IMR-90 (cell line): ENCODE results near the gene PRPF40A. TPM values are rescaled to one million over a fixed set of nuclear protein-coding genes. Genes with fewer than 3 reads are reported as not detected.

ENCODE experiments used
- ATAC-seq: fragments of 200-7000 bp; cut with Tn5 transposase; 2 replicates; pipeline ENCODE4 v1.9.1; 2020; ENCODE audit warnings: low read depth, mild to moderate bottlenecking, moderate library complexity
- BruUV-seq: library from RNA; stranded (reverse); fragments of 400-500 nt; replicated peaks from 2 replicates; lab custom pipeline; 2021; lab: Mats Ljungman, UMichigan
- CTCF ChIA-PET: fragments of 300-600 bp; formaldehyde crosslinking; extraction: SDS; loops from one replicate; lab custom pipeline; 2021; ENCODE audit warnings: antibody characterized with exemption; lab: Yijun Ruan, JAX
- POLR2A ChIA-PET: fragments of 300-600 bp; sonication (Branson Sonifier 250); formaldehyde crosslinking; loops from one replicate; lab custom pipeline; 2022; ENCODE audit warnings: antibody characterized with exemption; ENCODE audit not compliant: unreplicated experiment; lab: Charles Lee
- DNase-seq: peaks from one replicate; pipeline ENCODE4 v3.0.0; 2013
- H2AFZ ChIP-seq: replicated peaks from 2 replicates; pipeline ENCODE3; 2013; ENCODE audit warnings: low read length, mild to moderate bottlenecking; ENCODE audit not compliant: poor library complexity
- H2AK5ac ChIP-seq: 2 replicates; pipeline ENCODE4 v1.6.1; 2013; ENCODE audit warnings: low read depth, low read length, inconsistent platforms
- H2AK9ac ChIP-seq: replicated peaks from 2 replicates; pipeline ENCODE3; 2013; ENCODE audit warnings: mild to moderate bottlenecking, low read depth, low read length, moderate library complexity; ENCODE audit not compliant: poor library complexity
- H2BK120ac ChIP-seq: 2 replicates; pipeline ENCODE4 v1.6.1; 2013; ENCODE audit warnings: low read depth, low read length, inconsistent platforms
- H2BK15ac ChIP-seq: 3 replicates; pipeline ENCODE4 v1.6.1; 2013; ENCODE audit warnings: low read depth, low read length, inconsistent platforms
- H2BK20ac ChIP-seq: 2 replicates; pipeline ENCODE4 v1.6.1; 2013; ENCODE audit warnings: low read depth, mild to moderate bottlenecking, inconsistent platforms, low read length, moderate library complexity
- H2BK5ac ChIP-seq: 2 replicates; pipeline ENCODE4 v1.6.1; 2013; ENCODE audit warnings: mild to moderate bottlenecking, low read depth, low read length, inconsistent platforms; ENCODE audit not compliant: poor library complexity, severe bottlenecking
- H3K14ac ChIP-seq: replicated peaks from 2 replicates; pipeline ENCODE4 v1.6.1; 2013; ENCODE audit warnings: low read depth, low read length, inconsistent platforms
- H3K18ac ChIP-seq: 2 replicates; pipeline ENCODE4 v1.6.1; 2013; ENCODE audit warnings: low read depth, low read length, control low read depth
- H3K23ac ChIP-seq: 2 replicates; pipeline ENCODE4 v1.6.1; 2013; ENCODE audit warnings: low read depth, low read length, inconsistent platforms
- H3K27ac ChIP-seq: 2 replicates; pipeline ENCODE4 v1.5.1; 2013; ENCODE audit warnings: mild to moderate bottlenecking, control low read depth, low read length; ENCODE audit not compliant: insufficient read depth
- H3K27me3 ChIP-seq: 2 replicates; pipeline ENCODE4 v1.6.1; 2013; ENCODE audit warnings: low read length; ENCODE audit not compliant: control insufficient read depth, insufficient read depth
- H3K36me3 ChIP-seq: 2 replicates; pipeline ENCODE4 v1.6.1; 2013; ENCODE audit warnings: low read length, mixed read lengths; ENCODE audit not compliant: control insufficient read depth, insufficient read depth
- H3K4ac ChIP-seq: 2 replicates; pipeline ENCODE4 v1.6.1; 2013; ENCODE audit warnings: low read depth, low read length, inconsistent platforms
- H3K4me1 ChIP-seq: 2 replicates; pipeline ENCODE4 v1.6.1; 2013; ENCODE audit warnings: low read length, mixed read lengths; ENCODE audit not compliant: control insufficient read depth, insufficient read depth
- H3K4me2 ChIP-seq: 2 replicates; pipeline ENCODE4 v1.6.1; 2013; ENCODE audit warnings: low read depth, mild to moderate bottlenecking, control low read depth, low read length, moderate library complexity
- H3K4me3 ChIP-seq: 2 replicates; pipeline ENCODE4 v1.5.1; 2013; ENCODE audit warnings: low read depth, mild to moderate bottlenecking, control low read depth, low read length, moderate library complexity; ENCODE audit not compliant: insufficient read depth
- H3K56ac ChIP-seq: 2 replicates; pipeline ENCODE4 v1.6.1; 2013; ENCODE audit warnings: low read length, inconsistent platforms; ENCODE audit not compliant: insufficient read depth; ENCODE audit errors: extremely low read depth
- H3K79me1 ChIP-seq, 2 experiments: 2 replicates each; pipeline ENCODE4 v1.6.1; 2013; ENCODE audit warnings: low read length in 2 of 2, inconsistent platforms in 1 of 2, low read depth in 1 of 2
- H3K9ac ChIP-seq: 2 replicates; pipeline ENCODE4 v1.6.1; 2013; ENCODE audit warnings: low read depth, low read length, control low read depth
- H3K9me1 ChIP-seq: 2 replicates; pipeline ENCODE4 v1.6.1; 2013; ENCODE audit warnings: low read length, inconsistent platforms; ENCODE audit not compliant: insufficient read depth
- H3K9me3 ChIP-seq: 2 replicates; pipeline ENCODE4 v1.6.1; 2013; ENCODE audit warnings: low read length; ENCODE audit not compliant: control insufficient read depth, insufficient read depth
- H4K20me1 ChIP-seq: 2 replicates; pipeline ENCODE4 v1.6.1; 2013; ENCODE audit warnings: low read length, inconsistent platforms; ENCODE audit not compliant: insufficient read depth
- H4K5ac ChIP-seq: 2 replicates; pipeline ENCODE4 v1.6.1; 2013; ENCODE audit warnings: mild to moderate bottlenecking, low read depth, low read length, control low read depth
- H4K8ac ChIP-seq, 2 experiments: 2 replicates each; pipeline ENCODE4 v1.6.1; 2013; ENCODE audit warnings: low read depth in 2 of 2, low read length in 2 of 2, control low read depth in 1 of 2, inconsistent platforms in 1 of 2
- H4K91ac ChIP-seq: 2 replicates; pipeline ENCODE4 v1.6.1; 2013; ENCODE audit warnings: low read depth, low read length, inconsistent platforms; ENCODE audit not compliant: insufficient read depth
- CEBPB ChIP-seq: IDR thresholded peaks from 2 replicates; pipeline ENCODE4 v1.6.1; 2012; ENCODE audit warnings: low read depth, low read length, improper control_type of control experiment
- CHD1 ChIP-seq: IDR thresholded peaks from 2 replicates; pipeline ENCODE4 v1.6.1; 2012; ENCODE audit warnings: low read depth, low read length, improper control_type of control experiment
- FOS ChIP-seq: fragments of 150-350 bp; IDR thresholded peaks from 2 replicates; pipeline ENCODE4 v1.6.1; 2016; ENCODE audit warnings: low read depth, low read length
- MAFK ChIP-seq: IDR thresholded peaks from 2 replicates; pipeline ENCODE4 v1.6.1; 2012; ENCODE audit warnings: low read depth, low read length, improper control_type of control experiment
- NFE2L2 ChIP-seq: fragments of 150-350 bp; IDR thresholded peaks from 2 replicates; pipeline ENCODE4 v1.6.1; 2016; ENCODE audit warnings: low read depth, mild to moderate bottlenecking, low read length
- POLR2A ChIP-seq: IDR thresholded peaks from 2 replicates; pipeline ENCODE4 v1.6.1; 2012; ENCODE audit warnings: mild to moderate bottlenecking, low read depth, low read length
- SMC3 ChIP-seq: fragments of 150-350 bp; IDR thresholded peaks from 2 replicates; pipeline ENCODE4 v1.6.1; 2016; ENCODE audit warnings: low read depth, mild to moderate bottlenecking, antibody characterized with exemption, low read length, moderate library complexity
- WGBS, 2 experiments: methylation state at CpG; one replicate each; pipeline versions ENCODE4 v1.1.5 to v1.1.7; 2013; ENCODE audit warnings: missing lambda C conversion rate in 2 of 2; ENCODE audit not compliant: insufficient read length in 1 of 2; ENCODE audit errors: extremely low coverage in 2 of 2; 5-methylcytosine and 5-hydroxymethylcytosine counted together
- dilution Hi-C: fragments of 300-500 bp; cut with HindIII; formaldehyde crosslinking; loops from one replicate; pipeline ENCODE4 v1.14.3; 2018; ENCODE audit warnings: low sequenced_read_pairs; ENCODE audit not compliant: unreplicated experiment
- in situ Hi-C: fragments of 300-500 bp; cut with MboI; formaldehyde crosslinking; loops from 3 replicates; pipeline ENCODE4 v1.14.3; 2019; ENCODE audit warnings: low sequenced_read_pairs, inconsistent platforms, mixed read lengths
- intact Hi-C: fragments of 100-400 bp; cut with micrococcal nuclease; formaldehyde crosslinking; loops from 2 replicates; pipeline ENCODE4 v1.10.0; 2022
- polyA plus RNA-seq, 3 experiments: library from polyadenylated mRNA; depleted of rRNA; stranded (reverse); fragments of >200 nt; gene quantifications; 2 replicates each; pipeline ENCODE4 v1.2.3, GENCODE V29; 2012; ENCODE audit warnings: low replicate concordance in 1 of 3
- total RNA-seq: library from RNA; depleted of rRNA; stranded (reverse); fragments of >200 nt; gene quantifications from 2 replicates; pipeline ENCODE4 v1.2.3, GENCODE V29; 2012
- TF ChIP-seq, protein P1 (sequence below): fragments of 150-350 bp; IDR thresholded peaks from 2 replicates; pipeline ENCODE4 v1.6.1; 2016; ENCODE audit warnings: low read depth, mild to moderate bottlenecking, low read length, moderate library complexity, borderline replicate concordance

The PRPF40A gene
- total and polyA plus RNA-seq, 2 of the 4 experiments (the other 2 are of a cell fraction), result 49.1 to 150 TPM

- no CpG with 5 or more reads among the region's 4 CpGs for WGBS, 2 experiments
- H3K56ac ChIP-seq, result no peak overlapping the region
- peaks cover 8% of the 10 kb centered on the region; the same call in 1 of the 2 replicates for H3K9me1 ChIP-seq
- no peak overlapping the region for H3K18ac ChIP-seq
- TF ChIP-seq NFE2L2, result no peak
- no peak for TF ChIP-seq CEBPB
- no peak for TF ChIP-seq MAFK
- no peak for TF ChIP-seq FOS
- TF ChIP-seq, protein P1, sequence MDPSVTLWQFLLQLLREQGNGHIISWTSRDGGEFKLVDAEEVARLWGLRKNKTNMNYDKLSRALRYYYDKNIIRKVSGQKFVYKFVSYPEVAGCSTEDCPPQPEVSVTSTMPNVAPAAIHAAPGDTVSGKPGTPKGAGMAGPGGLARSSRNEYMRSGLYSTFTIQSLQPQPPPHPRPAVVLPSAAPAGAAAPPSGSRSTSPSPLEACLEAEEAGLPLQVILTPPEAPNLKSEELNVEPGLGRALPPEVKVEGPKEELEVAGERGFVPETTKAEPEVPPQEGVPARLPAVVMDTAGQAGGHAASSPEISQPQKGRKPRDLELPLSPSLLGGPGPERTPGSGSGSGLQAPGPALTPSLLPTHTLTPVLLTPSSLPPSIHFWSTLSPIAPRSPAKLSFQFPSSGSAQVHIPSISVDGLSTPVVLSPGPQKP, result no peak
- TF ChIP-seq SMC3, result no peak
- no peak for TF ChIP-seq CHD1
- TF ChIP-seq POLR2A, result no peak
- no peak overlapping the region for H2BK120ac ChIP-seq
- intact Hi-C loops, result no loop called here
- in situ Hi-C loops, result no loop called here
- H3K4me1 ChIP-seq, result peaks cover 3% of the 10 kb centered on the region; the same call in 1 of the 2 replicates
- H3K36me3 ChIP-seq, result peaks cover 6% of the 10 kb centered on the region
- H4K8ac ChIP-seq, result no peak overlapping the region
- H3K4ac ChIP-seq, result no peak overlapping the region; the same call in 1 of the 2 replicates
- H2BK5ac ChIP-seq, result no peak overlapping the region
- no peak overlapping the region for H4K91ac ChIP-seq
- no peaks in the 10 kb centered on the region for H3K27me3 ChIP-seq
- H2BK20ac ChIP-seq, result no peak overlapping the region
- no peak for DNase-seq
- H3K79me1 ChIP-seq, result peaks cover 0 to 4% of the 10 kb centered on the region in 2 experiments; a peak in 2 of 4 replicates
- H4K5ac ChIP-seq, result no peak overlapping the region
- no peak overlapping the region for H3K4me2 ChIP-seq
- dilution Hi-C loops, result loop anchor here (25.0 kb wide), 1 partner anchor 459 kb away; the partner anchor contains the start of gene STAM2
- no peak overlapping the region for H3K9ac ChIP-seq
- no peak overlapping the region for H2BK15ac ChIP-seq
- H3K14ac ChIP-seq, result no peak overlapping the region
- ChIA-PET CTCF (interaction anchor here (0.6 to 1.4 kb wide), 3 partner anchors 10 to 561 kb away, joined by 3 to 6 read pairs (median 5); no protein-coding TSS in a partner anchor), POLR2A (no interaction called here)
- ATAC-seq, result no peak
- peak overlapping the region; percentile 37; the same call in 1 of the 2 replicates for H2AK5ac ChIP-seq
- H3K9me3 ChIP-seq, result no peaks in the 10 kb centered on the region
- H3K23ac ChIP-seq, result no peak overlapping the region
- H2AFZ ChIP-seq, result no peak overlapping the region
- BruUV-seq, result no TSS peak
- no peak overlapping the region for H3K27ac ChIP-seq
- H3K4me3 ChIP-seq, result no peak overlapping the region
- H2AK9ac ChIP-seq, result no peak overlapping the region
- no peaks in the 10 kb centered on the region for H4K20me1 ChIP-seq
Measured at GRCh38 chr2:152646264-152646663, 71.0 kb downstream of the PRPF40A start.
